ENCODE data around the gene LARP4B. TPM values are rescaled to one million over a fixed set of nuclear protein-coding genes. Genes with fewer than 3 reads are reported as not detected.

Gene LARP4B
- polyA plus RNA-seq, 1 of the 3 experiments (the other 2 are of a cell fraction), result 23.3 TPM

DNA sequence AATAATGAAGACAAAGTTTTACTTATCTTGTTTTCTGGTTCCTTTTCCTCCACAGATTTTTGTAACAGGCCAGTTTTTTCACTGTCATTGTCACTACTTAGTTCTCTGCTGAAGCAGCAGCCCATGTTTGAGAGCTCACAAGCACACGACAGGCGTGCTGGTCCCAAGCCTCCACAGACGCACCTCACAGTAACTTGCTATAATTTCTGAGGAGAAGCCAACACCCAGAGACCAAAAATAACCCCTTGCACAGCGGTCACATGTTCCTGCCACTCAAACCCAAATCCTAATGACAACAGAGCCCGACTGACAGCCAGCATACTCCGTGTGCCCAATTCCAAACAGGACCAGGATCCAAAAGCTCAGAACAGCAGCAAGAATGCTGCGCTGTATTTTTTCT, 58.5 kb downstream of the LARP4B start:
- H3K9me3 ChIP-seq, result no peaks in the 10 kb centered on the region
- H3F3A ChIP-seq (replicated peaks; ENCODE audit: insufficient read depth), result peaks cover 6% of the 10 kb centered on the region
- no peaks in the 10 kb centered on the region for H3K9me2 ChIP-seq
- no peak overlapping the region for H3K27ac ChIP-seq (ENCODE audit: low read depth in 2 of 2, low read length in 1 of 2)
- TF ChIP-seq, protein P1, sequence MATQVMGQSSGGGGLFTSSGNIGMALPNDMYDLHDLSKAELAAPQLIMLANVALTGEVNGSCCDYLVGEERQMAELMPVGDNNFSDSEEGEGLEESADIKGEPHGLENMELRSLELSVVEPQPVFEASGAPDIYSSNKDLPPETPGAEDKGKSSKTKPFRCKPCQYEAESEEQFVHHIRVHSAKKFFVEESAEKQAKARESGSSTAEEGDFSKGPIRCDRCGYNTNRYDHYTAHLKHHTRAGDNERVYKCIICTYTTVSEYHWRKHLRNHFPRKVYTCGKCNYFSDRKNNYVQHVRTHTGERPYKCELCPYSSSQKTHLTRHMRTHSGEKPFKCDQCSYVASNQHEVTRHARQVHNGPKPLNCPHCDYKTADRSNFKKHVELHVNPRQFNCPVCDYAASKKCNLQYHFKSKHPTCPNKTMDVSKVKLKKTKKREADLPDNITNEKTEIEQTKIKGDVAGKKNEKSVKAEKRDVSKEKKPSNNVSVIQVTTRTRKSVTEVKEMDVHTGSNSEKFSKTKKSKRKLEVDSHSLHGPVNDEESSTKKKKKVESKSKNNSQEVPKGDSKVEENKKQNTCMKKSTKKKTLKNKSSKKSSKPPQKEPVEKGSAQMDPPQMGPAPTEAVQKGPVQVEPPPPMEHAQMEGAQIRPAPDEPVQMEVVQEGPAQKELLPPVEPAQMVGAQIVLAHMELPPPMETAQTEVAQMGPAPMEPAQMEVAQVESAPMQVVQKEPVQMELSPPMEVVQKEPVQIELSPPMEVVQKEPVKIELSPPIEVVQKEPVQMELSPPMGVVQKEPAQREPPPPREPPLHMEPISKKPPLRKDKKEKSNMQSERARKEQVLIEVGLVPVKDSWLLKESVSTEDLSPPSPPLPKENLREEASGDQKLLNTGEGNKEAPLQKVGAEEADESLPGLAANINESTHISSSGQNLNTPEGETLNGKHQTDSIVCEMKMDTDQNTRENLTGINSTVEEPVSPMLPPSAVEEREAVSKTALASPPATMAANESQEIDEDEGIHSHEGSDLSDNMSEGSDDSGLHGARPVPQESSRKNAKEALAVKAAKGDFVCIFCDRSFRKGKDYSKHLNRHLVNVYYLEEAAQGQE (IDR thresholded peaks at IDR 0.05; ENCODE audit: low read depth, low read length), result no peak
- TF ChIP-seq, protein P2, sequence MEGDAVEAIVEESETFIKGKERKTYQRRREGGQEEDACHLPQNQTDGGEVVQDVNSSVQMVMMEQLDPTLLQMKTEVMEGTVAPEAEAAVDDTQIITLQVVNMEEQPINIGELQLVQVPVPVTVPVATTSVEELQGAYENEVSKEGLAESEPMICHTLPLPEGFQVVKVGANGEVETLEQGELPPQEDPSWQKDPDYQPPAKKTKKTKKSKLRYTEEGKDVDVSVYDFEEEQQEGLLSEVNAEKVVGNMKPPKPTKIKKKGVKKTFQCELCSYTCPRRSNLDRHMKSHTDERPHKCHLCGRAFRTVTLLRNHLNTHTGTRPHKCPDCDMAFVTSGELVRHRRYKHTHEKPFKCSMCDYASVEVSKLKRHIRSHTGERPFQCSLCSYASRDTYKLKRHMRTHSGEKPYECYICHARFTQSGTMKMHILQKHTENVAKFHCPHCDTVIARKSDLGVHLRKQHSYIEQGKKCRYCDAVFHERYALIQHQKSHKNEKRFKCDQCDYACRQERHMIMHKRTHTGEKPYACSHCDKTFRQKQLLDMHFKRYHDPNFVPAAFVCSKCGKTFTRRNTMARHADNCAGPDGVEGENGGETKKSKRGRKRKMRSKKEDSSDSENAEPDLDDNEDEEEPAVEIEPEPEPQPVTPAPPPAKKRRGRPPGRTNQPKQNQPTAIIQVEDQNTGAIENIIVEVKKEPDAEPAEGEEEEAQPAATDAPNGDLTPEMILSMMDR (IDR thresholded peaks at IDR 0.05), result no peak
- TF ChIP-seq GATA2 (CRISPR knock-in tag; IDR thresholded peaks at IDR 0.05), result no peak
- ChIA-PET CTCF (interaction anchor here (1.4 to 1.6 kb wide), 2 partner anchors 8 to 16 kb away, joined by 3 to 6 read pairs; no protein-coding TSS in a partner anchor), POLR2A (interaction anchor here (0.6 kb wide), 1 partner anchor 9 kb away, joined by 3 read pairs; no protein-coding TSS in a partner anchor)
- DNase-seq, result no peak
- peaks cover 87% of the 10 kb centered on the region for H3K79me2 ChIP-seq (ENCODE audit: insufficient read depth)
- peaks cover 38 to 40% of the 10 kb centered on the region in 2 experiments for H3K36me3 ChIP-seq (replicated peaks in 1 of 2; ENCODE audit: control insufficient read depth in 1 of 2, insufficient read depth in 2 of 2, low read length in 1 of 2)
- H3K9ac ChIP-seq, result no peak overlapping the region
- no peak overlapping the region for H3K4me3 ChIP-seq (ENCODE audit: low read depth in 2 of 2, low read length in 1 of 2)
- no peak overlapping the region for H2AFZ ChIP-seq (ENCODE audit: low read depth)
- peaks cover 33% of the 10 kb centered on the region for H4K20me1 ChIP-seq (ENCODE audit: insufficient read depth)
- H3K4me1 ChIP-seq (ENCODE audit: control insufficient read depth in 1 of 2, insufficient read depth in 2 of 2, low read depth in 1 of 2, low read length in 1 of 2), result no peaks in the 10 kb centered on the region; a peak in 1 of 4 replicates
- 94% methylated on average over 7 of the region's 7 CpGs for WGBS (ENCODE audit: low lambda C conversion rate)
- no peak overlapping the region for H3K4me2 ChIP-seq
- H3K27me3 ChIP-seq (ENCODE audit: insufficient read depth), result no peaks in the 10 kb centered on the region

DNA sequence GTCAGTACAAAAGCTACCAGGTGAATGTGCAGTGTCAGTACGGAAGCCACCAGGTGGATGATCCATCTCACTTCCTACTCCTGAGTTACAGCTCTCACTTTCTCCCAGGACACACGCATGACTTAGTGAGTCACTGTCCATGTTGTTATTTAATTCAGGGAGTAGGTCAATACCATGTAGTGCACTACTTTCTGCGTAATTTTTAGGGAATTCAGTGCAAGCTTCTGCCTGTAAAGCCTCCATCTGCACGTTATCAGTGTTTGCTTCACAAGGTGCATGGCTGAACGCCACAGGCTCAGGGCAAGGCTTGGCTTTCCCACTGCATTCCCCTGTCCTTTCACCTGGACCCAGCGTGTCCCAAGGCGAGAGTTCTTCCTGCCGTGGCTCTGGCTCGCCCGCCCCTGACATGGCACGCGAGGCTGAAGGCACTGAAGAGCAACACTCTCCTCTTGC, 59.5 kb downstream of the LARP4B start:
- 97% methylated on average over 12 of the region's 12 CpGs for WGBS (ENCODE audit: low lambda C conversion rate)
- H3K4me1 ChIP-seq (ENCODE audit: control insufficient read depth in 1 of 2, insufficient read depth in 2 of 2, low read depth in 1 of 2, low read length in 1 of 2), result no peaks in the 10 kb centered on the region; a peak in 1 of 4 replicates
- CTCF ChIA-PET, result interaction anchor here (1.6 kb wide), 1 partner anchor 15 kb away, joined by 6 read pairs; no protein-coding TSS in a partner anchor
- H3K4me2 ChIP-seq, result no peak overlapping the region
- H3K36me3 ChIP-seq (replicated peaks in 1 of 2; ENCODE audit: control insufficient read depth in 1 of 2, insufficient read depth in 2 of 2, low read length in 1 of 2), result peaks cover 35 to 43% of the 10 kb centered on the region in 2 experiments
- H4K20me1 ChIP-seq (ENCODE audit: insufficient read depth), result peaks cover 43% of the 10 kb centered on the region
- no peak overlapping the region for H2AFZ ChIP-seq (ENCODE audit: low read depth)
- no peaks in the 10 kb centered on the region for H3K27me3 ChIP-seq (ENCODE audit: insufficient read depth)
- no peaks in the 10 kb centered on the region for H3K9me3 ChIP-seq
- POLR2A ChIA-PET, result no interaction called here
- no peak overlapping the region for H3K9ac ChIP-seq
- peaks cover 6% of the 10 kb centered on the region for H3F3A ChIP-seq (replicated peaks; ENCODE audit: insufficient read depth)
- TF ChIP-seq GATA2 (CRISPR knock-in tag; IDR thresholded peaks at IDR 0.05), result no peak
- peaks cover 87% of the 10 kb centered on the region for H3K79me2 ChIP-seq (ENCODE audit: insufficient read depth)
- no peak overlapping the region for H3K4me3 ChIP-seq (ENCODE audit: low read depth in 2 of 2, low read length in 1 of 2)
- H3K27ac ChIP-seq (ENCODE audit: low read depth in 2 of 2, low read length in 1 of 2), result no peak overlapping the region
- H3K9me2 ChIP-seq, result no peaks in the 10 kb centered on the region
- DNase-seq, result no peak
